Adipose tissue (tissue), 3 donors: ENCODE results near the gene PIP. TPM values are rescaled to one million over a fixed set of nuclear protein-coding genes. Genes with fewer than 3 reads are reported as not detected.
"Not testable (repeated sequence)": the region's sequence is repeated elsewhere in the genome, so short reads cannot be mapped to it uniquely, and the experiment has no call there.

Experiments used
- H3K27ac ChIP-seq: one replicate; pipeline ENCODE4 v1.5.1; 2013; ENCODE audit warnings: low read depth, low read length
- WGBS, 3 donors: extraction: QIAGEN DNeasy Blood & Tissue Kit; methylation state at CpG; one replicate each; pipeline ENCODE4 v1.1.7; 2013; 5-methylcytosine and 5-hydroxymethylcytosine counted together
- polyA plus RNA-seq, 3 donors: library from polyadenylated mRNA; stranded (reverse); fragments of 200-250 nt; gene quantifications; one replicate each; pipeline ENCODE4 v1.2.3, GENCODE V29; 2013
- donor health status: healthy with polysubstance abuse.
- donor health status: Bipolar disorder and iron deficiency.
- donor health status: healthy.

PIP gene
- not detected for polyA plus RNA-seq

DNA sequence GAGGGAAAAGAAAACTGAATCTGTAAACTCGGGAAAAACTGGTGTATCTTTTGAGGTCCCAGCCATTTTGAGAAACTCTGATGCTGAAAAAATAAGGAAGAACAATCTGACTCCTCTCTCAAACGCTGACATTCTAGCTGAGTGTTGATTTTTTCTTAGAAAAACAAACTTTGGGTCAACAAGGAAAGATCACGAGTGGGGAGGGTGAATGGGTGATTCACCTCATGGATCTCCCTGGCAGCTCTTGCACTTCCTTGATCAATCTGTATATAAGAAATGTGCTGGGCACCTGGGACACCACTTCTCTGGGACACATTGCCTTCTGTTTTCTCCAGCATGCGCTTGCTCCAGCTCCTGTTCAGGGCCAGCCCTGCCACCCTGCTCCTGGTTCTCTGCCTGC lies at the start of gene PIP:
Gene PIP (plus strand): TSS at position 297 of the 400 bp plus-strand sequence. CDS start 40 bp downstream, at position 337.
- WGBS, 3 donors = 46 to 61% (median 60%) methylated on average over 4 of the region's 4 CpGs
- H3K27ac ChIP-seq = no peak within 1 kb of the TSS

GRCh38 chr7:143085109-143085508 lies 46.8 kb upstream of the PIP start:
- no peak overlapping the region for H3K27ac ChIP-seq
- whole genome bisulfite sequencing, 3 donors = 40 to 62% (median 47%) methylated on average over 1 of the region's 1 CpG

GRCh38 chr7:143085610-143086009 lies 46.3 kb upstream of the PIP start:
- H3K27ac ChIP-seq = not testable (repeated sequence)
- 78 to 84% (median 83%) methylated on average over 3 of the region's 3 CpGs for WGBS, 3 donors

- 84 to 91% (median 85%) methylated on average over 16 of the region's 16 CpGs for WGBS, 3 donors
- H3K27ac ChIP-seq = not testable (repeated sequence)
Measured at GRCh38 chr7:143088549-143089231, 43.2 kb upstream of the PIP start.

DNA sequence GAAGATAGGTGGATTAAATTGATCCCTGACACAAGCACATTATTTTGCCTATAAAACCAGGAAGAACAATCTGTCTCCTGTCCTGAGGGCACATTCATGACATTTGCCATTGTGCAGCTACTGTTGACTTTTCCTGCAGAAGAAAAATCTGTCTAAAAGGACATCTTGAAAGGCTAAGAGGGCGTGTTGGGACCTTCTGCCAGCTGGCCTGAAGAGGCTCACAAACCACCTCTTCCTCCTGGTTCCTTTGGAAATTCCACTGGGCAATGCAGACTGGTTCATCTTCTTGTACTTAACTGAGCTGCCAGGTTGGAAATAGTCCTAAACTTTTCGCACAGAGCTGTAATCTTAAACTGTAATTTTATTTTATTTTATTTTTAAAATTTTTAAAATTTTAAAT lies 35.7 kb upstream of the PIP start:
- H3K27ac ChIP-seq = no peak overlapping the region

DNA sequence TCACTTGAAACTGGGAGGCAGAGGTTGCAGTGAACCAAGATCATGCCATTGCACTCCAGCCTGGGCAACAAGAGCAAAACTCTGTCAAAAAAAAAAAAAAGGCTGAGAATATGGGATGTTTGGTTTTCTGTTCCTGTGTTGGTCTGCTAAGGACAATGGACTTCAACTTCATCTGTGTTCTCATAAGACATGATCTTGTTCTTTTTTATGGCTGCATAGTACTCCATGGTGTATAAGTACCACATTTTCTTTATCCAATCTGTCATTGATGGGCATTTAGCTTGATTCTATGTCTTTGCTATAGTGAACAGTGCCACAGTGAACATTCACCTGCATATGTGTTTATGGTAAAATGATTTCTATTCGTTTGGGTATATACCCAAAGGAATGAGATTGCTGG lies 32.3 kb upstream of the PIP start:
- not testable (repeated sequence) for H3K27ac ChIP-seq
- 83 to 87% (median 86%) methylated on average over 1 of the region's 1 CpG for WGBS, 3 donors

More for the DNA sequence above, 35.7 kb upstream of the PIP start:
- 74 to 82% (median 79%) methylated on average over 2 of the region's 2 CpGs for WGBS, 3 donors

DNA sequence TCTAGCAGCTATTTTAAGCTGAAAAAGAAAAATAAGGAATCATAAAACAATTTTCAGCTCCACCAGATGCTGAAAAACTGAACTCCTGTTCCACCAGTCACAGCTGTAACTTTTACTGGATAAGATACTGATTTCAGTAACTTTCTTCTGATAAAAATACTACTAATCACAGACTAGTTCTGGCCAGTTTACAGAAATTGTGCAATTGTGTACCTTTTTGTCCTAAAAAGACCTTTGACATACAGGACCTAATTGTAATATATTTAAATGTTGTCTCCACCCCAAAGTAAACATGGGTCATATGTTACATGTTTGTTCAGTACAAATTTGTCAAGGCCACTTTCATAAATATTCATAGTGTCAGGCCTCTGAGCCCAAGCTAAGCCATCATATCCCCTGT lies 27.1 kb upstream of the PIP start:
- no peak overlapping the region for H3K27ac ChIP-seq

DNA sequence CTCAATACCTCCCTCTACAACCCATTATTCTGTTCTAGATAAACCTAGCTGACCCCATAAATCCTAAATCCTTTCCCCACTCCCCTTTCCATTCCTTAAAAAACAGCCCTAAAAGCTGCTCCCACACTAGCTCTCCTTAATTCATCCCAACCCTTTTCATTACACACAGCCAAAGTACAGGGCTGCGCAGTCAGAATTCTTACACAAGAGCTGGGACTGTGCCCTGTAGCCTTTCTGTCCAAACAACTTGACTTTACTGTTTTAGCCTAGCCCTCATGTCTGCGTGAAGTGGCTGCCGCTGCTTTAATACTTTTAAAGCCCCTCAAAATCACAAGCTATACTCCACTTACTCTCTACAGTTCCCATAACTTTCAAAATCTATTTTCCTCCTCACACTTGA lies 23.9 kb upstream of the PIP start:
- 83 to 96% (median 91%) methylated on average over 3 of the region's 3 CpGs for WGBS, 3 donors
- not testable (repeated sequence) for H3K27ac ChIP-seq

- no peak overlapping the region for H3K27ac ChIP-seq
- WGBS, 3 donors = 89 to 94% (median 90%) methylated on average over 3 of the region's 3 CpGs
Measured at GRCh38 chr7:143117395-143117794, 14.5 kb upstream of the PIP start.

DNA sequence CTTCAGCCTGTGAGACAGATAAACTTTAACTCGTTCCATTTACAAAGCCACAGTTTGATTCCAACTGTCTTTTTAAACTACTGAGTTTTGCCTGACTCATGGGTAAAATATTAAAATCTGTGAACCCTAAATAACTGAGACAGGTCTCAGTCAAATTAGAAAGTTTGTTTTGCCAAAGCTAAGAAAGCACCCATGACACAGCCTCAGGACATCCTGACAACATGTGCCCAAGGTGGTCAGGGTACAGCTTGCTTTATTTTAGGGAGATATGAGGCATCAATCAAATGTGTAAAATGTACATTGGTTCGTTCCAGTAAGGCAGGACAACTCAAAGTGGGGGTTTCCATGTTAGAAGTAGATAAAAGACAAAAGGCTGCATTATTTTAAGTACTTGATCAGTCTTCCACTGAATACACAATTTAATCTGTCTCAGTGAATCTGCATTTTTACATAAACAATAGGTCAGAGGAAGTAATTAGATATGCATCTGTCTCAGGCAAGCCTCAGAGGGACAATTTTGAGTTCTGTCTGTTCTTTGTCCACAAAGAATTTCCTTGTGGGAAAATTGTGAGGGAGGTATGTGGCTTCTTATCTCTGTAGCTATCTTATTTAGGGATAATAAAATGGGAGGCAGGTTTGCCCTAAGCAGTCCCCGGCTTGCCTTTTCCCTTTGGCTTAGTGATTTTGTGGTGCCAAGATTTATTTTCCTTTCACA lies 11.0 kb upstream of the PIP start:
- WGBS, 3 donors = 62 to 65% (median 65%) methylated on average over 3 of the region's 3 CpGs
- no peak overlapping the region for H3K27ac ChIP-seq

- H3K27ac ChIP-seq = not testable (repeated sequence)
- WGBS, 3 donors = 82 to 93% (median 91%) methylated on average over 9 of the region's 9 CpGs
Measured at GRCh38 chr7:143123326-143123725, 8.6 kb upstream of the PIP start.

DNA sequence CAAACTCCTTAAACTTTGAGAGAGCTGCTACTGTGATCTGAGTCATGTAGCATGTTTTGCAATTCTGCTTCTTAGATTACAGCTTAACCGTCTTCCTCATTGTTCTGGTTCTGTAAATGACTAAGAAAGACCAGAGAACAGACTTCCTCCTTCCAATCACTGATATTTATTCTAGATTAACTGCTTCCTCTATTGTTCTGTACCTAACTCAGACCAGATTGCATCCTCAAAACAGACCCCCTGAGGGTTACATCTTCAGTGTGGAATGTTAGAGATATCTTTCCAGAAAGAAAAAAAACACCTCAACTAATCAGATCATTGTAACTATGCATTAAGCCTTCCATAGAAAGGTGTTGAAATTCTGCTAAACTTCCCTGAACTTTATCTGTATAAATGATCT lies 5.7 kb upstream of the PIP start:
- 17 to 30% (median 29%) methylated on average over 1 of the region's 1 CpG for WGBS, 3 donors
- H3K27ac ChIP-seq = no peak overlapping the region

DNA sequence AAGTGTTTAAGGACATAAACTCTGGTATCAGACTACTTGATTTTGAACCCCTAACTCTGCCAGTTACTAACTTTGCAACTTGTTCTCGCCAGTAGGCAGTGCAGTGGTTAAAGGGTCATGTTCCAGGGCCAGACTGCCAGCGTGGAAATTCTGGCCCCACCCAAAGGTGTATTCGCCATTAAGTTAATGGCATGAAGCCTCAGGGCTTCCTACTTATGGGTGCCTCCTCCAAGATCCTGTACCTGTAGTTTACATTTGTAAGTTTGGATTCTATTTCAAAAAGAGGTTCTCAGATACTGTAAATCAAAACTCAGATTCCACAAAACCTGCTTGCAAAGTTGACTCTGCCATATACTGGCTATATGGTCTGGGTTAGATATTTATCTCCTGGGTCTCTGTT lies 2.8 kb upstream of the PIP start:
- no peak overlapping the region for H3K27ac ChIP-seq
- 76 to 83% (median 77%) methylated on average over 3 of the region's 3 CpGs for WGBS, 3 donors

- H3K27ac ChIP-seq = no peak overlapping the region
Measured at GRCh38 chr7:143129477-143129876, 2.4 kb upstream of the PIP start.

GRCh38 chr7:143130541-143130940 lies 1.3 kb upstream of the PIP start:
- no peak overlapping the region for H3K27ac ChIP-seq

DNA sequence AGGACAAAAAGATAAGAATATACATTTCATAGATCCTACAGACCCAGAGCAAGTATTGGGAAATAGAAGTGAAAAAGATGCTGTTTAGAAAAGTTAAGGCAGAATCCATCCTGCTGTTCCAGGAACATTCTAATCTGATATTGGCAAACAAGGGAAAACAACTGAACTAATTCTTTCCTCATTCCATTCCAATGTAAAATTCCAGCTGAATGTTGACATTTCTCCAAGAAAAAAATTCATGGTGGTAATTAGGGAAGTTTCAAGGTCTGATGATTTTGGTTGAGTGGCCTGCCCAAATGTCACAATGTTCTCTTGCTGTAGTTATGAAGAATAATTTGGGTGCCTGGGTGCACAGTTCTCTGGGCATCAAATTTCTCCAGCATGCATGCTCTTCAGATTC lies 15.2 kb downstream of the PIP start:
- H3K27ac ChIP-seq = no peak overlapping the region

GRCh38 chr7:143148050-143148449 lies 16.2 kb downstream of the PIP start:
- WGBS, 3 donors = 66 to 73% (median 70%) methylated on average over 4 of the region's 4 CpGs

DNA sequence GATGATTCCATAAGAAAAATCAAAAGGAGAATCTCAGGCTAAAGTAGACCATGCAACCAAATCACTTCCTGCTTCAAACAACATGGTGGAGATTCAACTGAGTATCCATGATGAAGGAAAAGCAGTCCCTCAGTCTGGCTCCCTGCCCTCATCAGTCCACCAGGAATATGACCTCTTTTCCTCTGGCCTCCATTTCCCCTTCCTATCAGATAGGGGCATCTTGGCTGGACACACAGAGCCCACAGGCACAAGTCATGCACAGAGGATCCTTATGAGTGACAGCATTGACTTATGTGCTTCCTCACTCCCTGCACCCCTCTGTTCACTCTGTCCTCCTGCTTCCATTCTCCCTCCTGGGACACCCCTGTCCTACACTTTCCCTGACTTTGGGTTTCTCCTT lies 16.8 kb downstream of the PIP start:
- H3K27ac ChIP-seq = no peak overlapping the region

More at GRCh38 chr7:143148050-143148449, 16.2 kb downstream of the PIP start:
- no peak overlapping the region for H3K27ac ChIP-seq

GRCh38 chr7:143150696-143151095 lies 18.8 kb downstream of the PIP start:
- H3K27ac ChIP-seq = not testable (repeated sequence)
- 94 to 98% (median 95%) methylated on average over 6 of the region's 6 CpGs for WGBS, 3 donors

GRCh38 chr7:143158617-143159016 lies 26.7 kb downstream of the PIP start:
- 92 to 97% (median 92%) methylated on average over 3 of the region's 3 CpGs for WGBS, 3 donors
- not testable (repeated sequence) for H3K27ac ChIP-seq
